Natural killer cell treated with Interleukin-12 subunit alpha and Interleukin-12 subunit beta and Interleukin-15 and Interleukin-18, amount 100 ng/mL, for 72 hours (primary cell): Measurements from ENCODE around the gene IL32. TPM values are rescaled to one million over a fixed set of nuclear protein-coding genes. Genes with fewer than 3 reads are reported as not detected.

Experiments used
- total RNA-seq, 2 donors: library from RNA; stranded (reverse); gene quantifications; one replicate each; pipeline ENCODE4 v1.2.3, GENCODE V29; 2022

The IL32 gene
- total RNA-seq, 2 donors from 2014 or later: 678 to 1,235 TPM

Other genes with a start within 250 kb of the IL32 start
- gene PRSS21, start 248.4 kb upstream of the IL32 start, total RNA-seq: 10 to 100 TPM in 1 of 2 donors, under 1 TPM in 1; 0.53 to 21.5 TPM
- 10 to 100 TPM in 1 of 2 donors, 1 to 10 TPM in 1; 3.8 to 22.1 TPM for gene ZG16B, start 235.3 kb upstream of the IL32 start, total RNA-seq
- under 1 TPM; 0.86 TPM for gene PRSS22, start 207.5 kb upstream of the IL32 start, total RNA-seq
- gene FLYWCH2, start 182.4 kb upstream of the IL32 start, total RNA-seq: 10 to 100 TPM; 21.5 to 24.7 TPM
- gene FLYWCH1, start 153.7 kb upstream of the IL32 start, total RNA-seq: 10 to 100 TPM; 66.6 to 85.7 TPM
- not detected for gene KREMEN2, start 101.4 kb upstream of the IL32 start, total RNA-seq
- gene PAQR4, start 96.3 kb upstream of the IL32 start, total RNA-seq: 10 to 100 TPM; 19.7 to 39.1 TPM
- 100 to 1,000 TPM in 1 of 2 donors, 10 to 100 TPM in 1; 76.4 to 251 TPM for gene PKMYT1, start 85.2 kb upstream of the IL32 start, total RNA-seq
- under 1 TPM in 1 of 2 donors, not detected in 1; 0.47 TPM for gene CLDN9, start 52.7 kb upstream of the IL32 start, total RNA-seq
- not detected for gene CLDN6, start 47.5 kb upstream of the IL32 start, total RNA-seq
- 1 to 10 TPM; 6.4 to 6.5 TPM for gene TNFRSF12A, start 45.3 kb upstream of the IL32 start, total RNA-seq
- 10 to 100 TPM; 14.3 to 18.4 TPM for gene HCFC1R1, start 41.7 kb upstream of the IL32 start, total RNA-seq
- gene THOC6, start 41.6 kb upstream of the IL32 start, total RNA-seq: 10 to 100 TPM; 33.6 to 58.8 TPM
- gene BICDL2, start 28.7 kb upstream of the IL32 start, total RNA-seq: under 1 TPM; 0.50 to 0.67 TPM
- gene MMP25, start 19.1 kb upstream of the IL32 start, total RNA-seq: 10 to 100 TPM; 54.3 to 66.6 TPM
- gene ZSCAN10, start 33.7 kb downstream of the IL32 start, total RNA-seq: under 1 TPM in 1 of 2 donors, not detected in 1; 0.22 TPM
- not detected for gene ZNF205, start 46.9 kb downstream of the IL32 start, total RNA-seq
- gene ZNF213, start 69.4 kb downstream of the IL32 start, total RNA-seq: 10 to 100 TPM in 1 of 2 donors, 1 to 10 TPM in 1; 8.5 to 11.6 TPM
- gene OR1F1, start 122.6 kb downstream of the IL32 start, total RNA-seq: not detected
- gene ZNF200, start 169.5 kb downstream of the IL32 start, total RNA-seq: 10 to 100 TPM; 16.6 to 18.9 TPM
- under 1 TPM; 0.26 to 0.31 TPM for gene MEFV, start 191.0 kb downstream of the IL32 start, total RNA-seq
- 10 to 100 TPM; 23.2 to 24.5 TPM for gene ZNF263, start 217.9 kb downstream of the IL32 start, total RNA-seq
- gene TIGD7, start 239.8 kb downstream of the IL32 start, total RNA-seq: 1 to 10 TPM; 5.0 to 6.7 TPM
- gene ZNF75A, start 239.9 kb downstream of the IL32 start, total RNA-seq: 10 to 100 TPM; 43.0 to 43.8 TPM